HepG2 (cell line): ENCODE results near the gene DLX6. TPM values are rescaled to one million over a fixed set of nuclear protein-coding genes. Genes with fewer than 3 reads are reported as not detected.

ENCODE experiments used
- ETV6 ChIP-seq: sonication (generic); formaldehyde crosslinking; conservative IDR thresholded peaks from 2 replicates; pipeline ENCODE4 v1.4.0; 2020; ENCODE audit warnings: missing genetic modification reagents
- GMEB1 ChIP-seq: sonication (generic); formaldehyde crosslinking; IDR thresholded peaks from 2 replicates; pipeline ENCODE4 v1.5.1; 2020; ENCODE audit warnings: missing genetic modification reagents, mild to moderate bottlenecking, borderline replicate concordance
- HMGXB4 ChIP-seq, 2 experiments: sonication (generic) in 1 of 2; formaldehyde crosslinking in 1 of 2; IDR thresholded peaks; 2 replicates each; pipeline versions ENCODE4 v1.4.0 to v1.6.1; 2018 to 2020; ENCODE audit warnings: missing genetic modification reagents in 2 of 2, borderline replicate concordance in 1 of 2, low read depth in 1 of 2, mild to moderate bottlenecking in 1 of 2, missing biosample characterization in 1 of 2
- KLF11 ChIP-seq: IDR thresholded peaks from 2 replicates; pipeline ENCODE4 v1.6.1; 2016; ENCODE audit warnings: missing compliant biosample characterization
- NFIB ChIP-seq: sonication (generic); formaldehyde crosslinking; IDR thresholded peaks from 2 replicates; pipeline ENCODE4 v1.9.0; 2021; ENCODE audit warnings: missing genetic modification reagents, mild to moderate bottlenecking, borderline replicate concordance
- NR0B2 ChIP-seq: sonication (generic); formaldehyde crosslinking; IDR thresholded peaks from 2 replicates; pipeline ENCODE4 v1.4.0; 2020; ENCODE audit warnings: mild to moderate bottlenecking, missing genetic modification reagents
- PPARG ChIP-seq: conservative IDR thresholded peaks from 2 replicates; pipeline ENCODE4 v1.6.1; 2016; ENCODE audit warnings: missing biosample characterization, missing genetic modification reagents
- SIN3B ChIP-seq: fragments of 150-350 bp; IDR thresholded peaks from 2 replicates; pipeline ENCODE4 v1.6.1; 2014; ENCODE audit warnings: low read length
- STAT6 ChIP-seq: sonication (generic); formaldehyde crosslinking; IDR thresholded peaks from 2 replicates; pipeline ENCODE4 v1.4.0; 2020; ENCODE audit warnings: missing genetic modification reagents, mild to moderate bottlenecking, borderline replicate concordance
- SUZ12 ChIP-seq: fragments of 150-350 bp; IDR thresholded peaks from 2 replicates; pipeline ENCODE4 v1.6.1; 2014; ENCODE audit warnings: low read depth, low read length
- ZHX2 ChIP-seq, 2 experiments: sonication (generic) in 1 of 2; formaldehyde crosslinking in 1 of 2; IDR thresholded peaks; 2 replicates each; pipeline versions ENCODE4 v1.6.1 to v1.9.0; 2014 to 2022; ENCODE audit warnings: antibody characterized with exemption in 1 of 2, borderline replicate concordance in 1 of 2, inconsistent platforms in 1 of 2, low read depth in 1 of 2, missing genetic modification reagents in 1 of 2
- ZNF501 ChIP-seq: sonication (generic); formaldehyde crosslinking; IDR thresholded peaks from 2 replicates; pipeline ENCODE4 v1.5.1; 2020; ENCODE audit warnings: mild to moderate bottlenecking, moderate library complexity, missing genetic modification reagents
- ZSCAN20 ChIP-seq: sonication (generic); formaldehyde crosslinking; IDR thresholded peaks from 2 replicates; pipeline ENCODE4 v1.4.0; 2020; ENCODE audit warnings: missing genetic modification reagents, mild to moderate bottlenecking, borderline replicate concordance
- polyA plus RNA-seq, 8 experiments: library from polyadenylated mRNA; depleted of rRNA in 3 of 8; stranded (reverse) in 7 of 8; unstranded in 1 of 8; fragments of >200 nt; fragmentation: Illumina TruSeq in 4 of 8; extraction: Trizol in 4 of 8; gene quantifications; 2 replicates each; pipeline versions ENCODE4 v1.2.1 to v1.2.3, GENCODE V29; 2011 to 2016; ENCODE audit warnings: low read depth in 4 of 8, missing spikeins in 1 of 8, mixed read lengths in 1 of 8; ENCODE audit not compliant: insufficient read depth in 1 of 8
- total RNA-seq, 5 experiments: library from RNA; depleted of rRNA; stranded (reverse); fragments of >200 nt; fragmentation: Illumina TruSeq; extraction: Trizol; gene quantifications; 2 replicates each; pipeline ENCODE4 v1.2.3, GENCODE V29; 2016; ENCODE audit warnings: low read depth in 1 of 5

Gene DLX6
- total and polyA plus RNA-seq, 2 of the 13 experiments (the other 11 are each of a cell fraction or from before 2014, with no cell fraction given) = 3.5 to 5.5 TPM

- TF ChIP-seq NFIB (CRISPR knock-in tag) = no peak
- TF ChIP-seq ZHX2 (IDR thresholded peaks at IDR 0.05; ENCODE audit: low read depth) = peak; percentile 82; the same call in 1 of the 2 replicates
- no peak for TF ChIP-seq ZHX2 (CRISPR knock-in tag; IDR thresholded peaks at IDR 0.05; ENCODE audit: borderline replicate concordance)
- peak; percentile 52; the same call in 1 of the 2 replicates for TF ChIP-seq ZSCAN20 (CRISPR knock-in tag)
- TF ChIP-seq NR0B2 (CRISPR knock-in tag) = peak; percentile 71; the same call in 1 of the 2 replicates
- TF ChIP-seq ZNF501 (CRISPR knock-in tag) = peak; percentile 74
- no peak for TF ChIP-seq SUZ12
- peak; percentile 43 to 78; a peak in 3 of 4 replicates for TF ChIP-seq HMGXB4 (CRISPR knock-in tag; IDR thresholded peaks at IDR 0.05; ENCODE audit: borderline replicate concordance in 1 of 2, low read depth in 1 of 2)
- TF ChIP-seq KLF11 (CRISPR knock-in tag) = no peak
- TF ChIP-seq GMEB1 = peak; percentile 68; the same call in 1 of the 2 replicates
- peak; percentile 41; the same call in 1 of the 2 replicates for TF ChIP-seq PPARG (CRISPR knock-in tag)
- 0 out of 2 replicates have a peak, but pooled peaks have one; percentile 14 for TF ChIP-seq SIN3B
- TF ChIP-seq ETV6 = no peak; the same call in 1 of the 2 replicates
- TF ChIP-seq STAT6 (CRISPR knock-in tag) = no peak
Observed at GRCh38 chr7:97005183-97006054, at the start of gene DLX6 (continued).
